HepG2 (cell line): Measurements from ENCODE around the gene ZNF804B. TPM values are rescaled to one million over a fixed set of nuclear protein-coding genes. Genes with fewer than 3 reads are reported as not detected.

Source experiments
- ATAC-seq: fragments of 200-7000 bp; cut with Tn5 transposase; 3 replicates; pipeline ENCODE4 v1.9.1; 2020; ENCODE audit warnings: mild to moderate bottlenecking, moderate library complexity
- BruUV-seq: library from RNA; stranded (reverse); fragments of 400-500 nt; replicated peaks from 2 replicates; lab custom pipeline; 2021; lab: Mats Ljungman, UMichigan
- CTCF ChIA-PET: fragments of 300-600 bp; formaldehyde crosslinking; extraction: SDS; loops from one replicate; lab custom pipeline; 2021; ENCODE audit warnings: low total read pairs, inconsistent platforms, low intra/inter-chr PET ratio; lab: Yijun Ruan, JAX
- POLR2A ChIA-PET: fragments of 350-600 bp; sonication (Branson Sonifier 250); formaldehyde crosslinking; loops from one replicate; lab custom pipeline; 2020; ENCODE audit warnings: antibody characterized with exemption, inconsistent platforms; lab: Yijun Ruan, JAX
- DNase-seq: peaks from one replicate; pipeline ENCODE4 v3.0.0-alpha.2; 2015; ENCODE audit warnings: low spot score
- FAIRE-seq: peaks from 3 replicates; lab custom pipeline; 2011; peaks lifted over from hg19 to GRCh38; lab: Jason Lieb, UNC
- H2AFZ ChIP-seq: one replicate; pipeline ENCODE4 v1.6.1; 2011; ENCODE audit warnings: low read length, inconsistent platforms
- H3K27ac ChIP-seq: fragments of 300-600 bp; 3 replicates; pipeline ENCODE4 v1.8.0; 2011; ENCODE audit warnings: mixed run types, mild to moderate bottlenecking, mixed read lengths, low read length, inconsistent platforms; ENCODE audit not compliant: insufficient read depth; ENCODE audit errors: extremely low read length
- H3K27me3 ChIP-seq, 2 experiments: fragments of 200-600 bp in 1 of 2; 2 replicates in 1 of 2; 3 replicates in 1 of 2; pipeline versions ENCODE4 v1.6.0 to v1.8.0; 2011; ENCODE audit warnings: low read length in 2 of 2, mild to moderate bottlenecking in 2 of 2, moderate library complexity in 2 of 2, inconsistent platforms in 1 of 2; ENCODE audit not compliant: insufficient read depth in 2 of 2, control insufficient read depth in 1 of 2
- H3K36me3 ChIP-seq, 2 experiments: fragments of 200-600 bp in 1 of 2; replicated peaks in 1 of 2; 2 replicates in 1 of 2; 3 replicates in 1 of 2; pipeline versions ENCODE4 v1.5.1 to v1.8.0; 2011; ENCODE audit warnings: low read length in 2 of 2, inconsistent platforms in 1 of 2; ENCODE audit not compliant: insufficient read depth in 2 of 2, control insufficient read depth in 1 of 2
- H3K4me1 ChIP-seq: 2 replicates; pipeline ENCODE4 v1.5.1; 2012; ENCODE audit warnings: low read length, inconsistent platforms; ENCODE audit not compliant: insufficient read depth
- H3K4me2 ChIP-seq: 2 replicates; pipeline ENCODE4 v1.6.0; 2011; ENCODE audit warnings: low read depth, low read length, inconsistent platforms
- H3K4me3 ChIP-seq, 3 experiments: fragments of 200-600 bp in 1 of 3; sonication (generic), shearing (Covaris generic) in 1 of 3; replicated peaks in 1 of 3; 2 replicates each; pipeline ENCODE4 v1.5.1; 2011 to 2016; ENCODE audit warnings: low read length in 3 of 3, inconsistent platforms in 2 of 3, low read depth in 2 of 3, mild to moderate bottlenecking in 2 of 3, control low read depth in 1 of 3, mixed read lengths in 1 of 3; ENCODE audit not compliant: insufficient read depth in 1 of 3
- H3K79me2 ChIP-seq: one replicate; pipeline ENCODE4 v1.6.1; 2011; ENCODE audit warnings: low read length, inconsistent platforms; ENCODE audit not compliant: insufficient read depth
- H3K9ac ChIP-seq: 2 replicates; pipeline ENCODE4 v1.6.0; 2011; ENCODE audit warnings: mild to moderate bottlenecking, low read depth, low read length, inconsistent platforms; ENCODE audit not compliant: insufficient read depth
- H3K9me3 ChIP-seq: 2 replicates; pipeline ENCODE4 v1.5.1; 2012; ENCODE audit warnings: mild to moderate bottlenecking, low read length
- H4K20me1 ChIP-seq: 2 replicates; pipeline ENCODE4 v1.6.0; 2011; ENCODE audit warnings: inconsistent platforms, mild to moderate bottlenecking, low read length, moderate library complexity; ENCODE audit not compliant: insufficient read depth
- ATF7 ChIP-seq, 2 experiments: fragments of 450-650 bp in 1 of 2; sonication (generic) in 1 of 2; formaldehyde crosslinking in 1 of 2; IDR thresholded peaks; 2 replicates each; pipeline versions ENCODE4 v1.4.0 to v1.6.1; 2016 to 2020; ENCODE audit warnings: antibody characterized with exemption in 1 of 2, mild to moderate bottlenecking in 1 of 2, missing genetic modification reagents in 1 of 2
- NR2F6 ChIP-seq, 2 experiments: IDR thresholded peaks; 2 replicates each; pipeline ENCODE4 v1.6.1; 2016; ENCODE audit warnings: antibody characterized with exemption in 1 of 2, mild to moderate bottlenecking in 1 of 2
- ZBTB7B ChIP-seq: sonication (generic); formaldehyde crosslinking; IDR thresholded peaks from 2 replicates; pipeline ENCODE4 v1.4.0; 2020; ENCODE audit warnings: missing genetic modification reagents
- ZMYM3 ChIP-seq: sonication (generic); formaldehyde crosslinking; IDR thresholded peaks from 2 replicates; pipeline ENCODE4 v1.5.1; 2020; ENCODE audit warnings: mild to moderate bottlenecking, missing genetic modification reagents
- ZNF891 ChIP-seq: sonication (generic); formaldehyde crosslinking; IDR thresholded peaks from 2 replicates; pipeline ENCODE4 v1.5.0; 2020; ENCODE audit warnings: mild to moderate bottlenecking, missing genetic modification reagents
- WGBS: methylation state at CpG from one replicate; pipeline ENCODE4 v1.1.6; 2017; ENCODE audit warnings: low lambda C conversion rate; 5-methylcytosine and 5-hydroxymethylcytosine counted together
- in situ Hi-C: cut with HindIII; loops from 2 replicates; pipeline ENCODE4 v1.10.0; 2017; ENCODE audit warnings: low pct_unique_long_range_greater_than_20kb; ENCODE audit not compliant: extremely low pct_ligation_motif_present
- intact Hi-C: fragments of 100-400 bp; cut with micrococcal nuclease; formaldehyde crosslinking; loops from one replicate; pipeline ENCODE4 v1.10.0; 2022; ENCODE audit not compliant: unreplicated experiment
- polyA plus RNA-seq, 8 experiments: library from polyadenylated mRNA; depleted of rRNA in 3 of 8; stranded (reverse) in 7 of 8; unstranded in 1 of 8; fragments of >200 nt; fragmentation: Illumina TruSeq in 4 of 8; extraction: Trizol in 4 of 8; gene quantifications; 2 replicates each; pipeline versions ENCODE4 v1.2.1 to v1.2.3, GENCODE V29; 2011 to 2016; ENCODE audit warnings: low read depth in 4 of 8, missing spikeins in 1 of 8, mixed read lengths in 1 of 8; ENCODE audit not compliant: insufficient read depth in 1 of 8
- total RNA-seq, 5 experiments: library from RNA; depleted of rRNA; stranded (reverse); fragments of >200 nt; fragmentation: Illumina TruSeq; extraction: Trizol; gene quantifications; 2 replicates each; pipeline ENCODE4 v1.2.3, GENCODE V29; 2016; ENCODE audit warnings: low read depth in 1 of 5
- TF ChIP-seq, protein P1 (sequence below): sonication (generic); formaldehyde crosslinking; IDR thresholded peaks from 2 replicates; pipeline ENCODE4 v1.4.0; 2020; ENCODE audit warnings: mild to moderate bottlenecking, missing genetic modification reagents
- TF ChIP-seq, protein P2 (sequence below): sonication (generic); formaldehyde crosslinking; IDR thresholded peaks from 2 replicates; pipeline ENCODE4 v1.5.0; 2020; ENCODE audit warnings: missing genetic modification reagents
- TF ChIP-seq, protein P3 (sequence below): sonication (generic); formaldehyde crosslinking; conservative IDR thresholded peaks from 2 replicates; pipeline ENCODE4 v1.4.0; 2020; ENCODE audit warnings: missing genetic modification reagents
- TF ChIP-seq, protein P4 (sequence below): sonication (generic); formaldehyde crosslinking; IDR thresholded peaks from 2 replicates; pipeline ENCODE4 v1.4.0; 2020; ENCODE audit warnings: missing genetic modification reagents, mild to moderate bottlenecking, borderline replicate concordance

The ZNF804B gene
- total and polyA plus RNA-seq, 2 of the 13 experiments (the other 11 are each of a cell fraction or from before 2014, with no cell fraction given), result not detected

DNA sequence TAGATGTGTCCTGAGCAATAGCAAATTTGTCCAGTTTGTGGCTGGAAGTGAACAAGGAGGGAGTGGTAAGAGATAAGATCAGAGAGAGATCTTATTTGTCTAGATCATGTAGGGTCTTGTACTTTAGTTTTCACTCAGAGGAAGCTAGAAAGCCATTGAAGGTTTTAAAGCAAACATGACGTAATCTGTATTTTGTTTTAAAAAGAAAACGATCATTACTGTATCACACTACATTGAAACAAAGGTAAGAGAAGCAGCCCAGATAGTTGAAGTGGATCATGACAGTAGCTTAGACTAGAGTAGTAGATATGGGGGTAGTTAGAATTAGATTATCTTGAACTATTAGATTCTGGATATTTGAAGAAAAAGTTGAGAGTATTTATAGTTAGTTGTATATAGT, 23.6 kb upstream of the ZNF804B start:
- in situ Hi-C loops (no loop called here), intact Hi-C loops (no loop called here)
- ChIA-PET CTCF (no interaction called here), POLR2A (no interaction called here)
- no peak overlapping the region for H3K4me2 ChIP-seq
- FAIRE-seq (no peak), ATAC-seq (no peak), DNase-seq (no peak)
- no peak overlapping the region for H3K27ac ChIP-seq
- H2AFZ ChIP-seq, result no peak overlapping the region
- TF ChIP-seq, protein P1, sequence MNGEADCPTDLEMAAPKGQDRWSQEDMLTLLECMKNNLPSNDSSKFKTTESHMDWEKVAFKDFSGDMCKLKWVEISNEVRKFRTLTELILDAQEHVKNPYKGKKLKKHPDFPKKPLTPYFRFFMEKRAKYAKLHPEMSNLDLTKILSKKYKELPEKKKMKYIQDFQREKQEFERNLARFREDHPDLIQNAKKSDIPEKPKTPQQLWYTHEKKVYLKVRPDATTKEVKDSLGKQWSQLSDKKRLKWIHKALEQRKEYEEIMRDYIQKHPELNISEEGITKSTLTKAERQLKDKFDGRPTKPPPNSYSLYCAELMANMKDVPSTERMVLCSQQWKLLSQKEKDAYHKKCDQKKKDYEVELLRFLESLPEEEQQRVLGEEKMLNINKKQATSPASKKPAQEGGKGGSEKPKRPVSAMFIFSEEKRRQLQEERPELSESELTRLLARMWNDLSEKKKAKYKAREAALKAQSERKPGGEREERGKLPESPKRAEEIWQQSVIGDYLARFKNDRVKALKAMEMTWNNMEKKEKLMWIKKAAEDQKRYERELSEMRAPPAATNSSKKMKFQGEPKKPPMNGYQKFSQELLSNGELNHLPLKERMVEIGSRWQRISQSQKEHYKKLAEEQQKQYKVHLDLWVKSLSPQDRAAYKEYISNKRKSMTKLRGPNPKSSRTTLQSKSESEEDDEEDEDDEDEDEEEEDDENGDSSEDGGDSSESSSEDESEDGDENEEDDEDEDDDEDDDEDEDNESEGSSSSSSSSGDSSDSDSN (CRISPR knock-in tag), result no peak
- TF ChIP-seq, protein P2, sequence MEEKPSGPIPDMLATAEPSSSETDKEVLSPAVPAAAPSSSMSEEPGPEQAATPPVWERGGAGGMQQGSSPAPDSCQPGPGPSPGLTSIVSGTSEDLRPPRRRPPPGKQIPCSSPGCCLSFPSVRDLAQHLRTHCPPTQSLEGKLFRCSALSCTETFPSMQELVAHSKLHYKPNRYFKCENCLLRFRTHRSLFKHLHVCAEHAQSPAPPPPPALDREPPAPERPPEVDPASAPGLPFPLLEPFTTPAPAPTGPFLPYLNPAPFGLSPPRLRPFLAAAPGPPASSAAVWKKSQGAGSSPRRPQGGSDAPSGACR (CRISPR knock-in tag), result no peak
- peak; percentile 93 for TF ChIP-seq ATF7 (IDR thresholded peaks at IDR 0.05)
- no peak for TF ChIP-seq ATF7 (CRISPR knock-in tag; IDR thresholded peaks at IDR 0.05)
- no peaks in the 10 kb centered on the region for H3K4me1 ChIP-seq
- no peaks in the 10 kb centered on the region for H4K20me1 ChIP-seq
- 0% methylated on average over 2 of the region's 2 CpGs for WGBS
- no peak overlapping the region for H3K9ac ChIP-seq
- no peak overlapping the region for H3K4me3 ChIP-seq
- H3K9me3 ChIP-seq, result no peaks in the 10 kb centered on the region
- no peaks in the 10 kb centered on the region for H3K36me3 ChIP-seq
- BruUV-seq, result no TSS peak
- H3K79me2 ChIP-seq, result no peaks in the 10 kb centered on the region
- H3K27me3 ChIP-seq, result no peaks in the 10 kb centered on the region

DNA sequence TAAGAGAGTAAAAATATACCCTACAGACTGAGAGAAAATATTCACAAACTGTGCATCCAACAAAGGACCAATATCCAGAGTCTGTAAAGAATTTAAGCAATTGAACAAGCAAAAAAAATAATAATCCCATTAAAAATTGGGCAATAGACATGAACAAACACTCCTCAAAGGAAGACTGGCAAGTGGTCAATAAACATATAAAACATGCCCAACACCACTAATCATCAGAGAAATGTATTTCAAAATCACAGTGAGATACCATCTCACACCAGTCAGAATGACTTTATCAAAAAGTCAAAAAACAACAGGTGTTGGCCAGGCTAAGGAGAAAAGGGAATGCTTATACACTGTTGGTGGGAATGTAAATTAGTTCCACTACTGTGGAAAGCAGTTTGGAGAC, 21.9 kb upstream of the ZNF804B start:
- in situ Hi-C loops, result no loop called here
- ChIA-PET CTCF (no interaction called here), POLR2A (no interaction called here)
- H3K4me1 ChIP-seq, result no peaks in the 10 kb centered on the region
- H3K27ac ChIP-seq, result no peak overlapping the region
- H3K9ac ChIP-seq, result no peak overlapping the region
- no peaks in the 10 kb centered on the region for H3K36me3 ChIP-seq
- no peak for ATAC-seq
- no TSS peak for BruUV-seq
- H3K79me2 ChIP-seq, result no peaks in the 10 kb centered on the region
- intact Hi-C loops, result no loop called here
- H2AFZ ChIP-seq, result no peak overlapping the region
- no peak for FAIRE-seq
- H4K20me1 ChIP-seq, result no peaks in the 10 kb centered on the region
- H3K9me3 ChIP-seq, result no peaks in the 10 kb centered on the region
- H3K4me2 ChIP-seq, result no peak overlapping the region
- no peak for DNase-seq
- H3K27me3 ChIP-seq, result no peaks in the 10 kb centered on the region
- H3K4me3 ChIP-seq, result no peak overlapping the region
- TF ChIP-seq, protein P3, sequence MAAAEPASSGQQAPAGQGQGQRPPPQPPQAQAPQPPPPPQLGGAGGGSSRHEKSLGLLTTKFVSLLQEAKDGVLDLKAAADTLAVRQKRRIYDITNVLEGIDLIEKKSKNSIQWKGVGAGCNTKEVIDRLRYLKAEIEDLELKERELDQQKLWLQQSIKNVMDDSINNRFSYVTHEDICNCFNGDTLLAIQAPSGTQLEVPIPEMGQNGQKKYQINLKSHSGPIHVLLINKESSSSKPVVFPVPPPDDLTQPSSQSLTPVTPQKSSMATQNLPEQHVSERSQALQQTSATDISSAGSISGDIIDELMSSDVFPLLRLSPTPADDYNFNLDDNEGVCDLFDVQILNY (CRISPR knock-in tag), result no peak
- TF ChIP-seq NR2F6 (IDR thresholded peaks at IDR 0.05), result no peak
- TF ChIP-seq NR2F6 (CRISPR knock-in tag; IDR thresholded peaks at IDR 0.05), result no peak
- TF ChIP-seq ZMYM3 (CRISPR knock-in tag), result no peak
- TF ChIP-seq ZNF891 (CRISPR knock-in tag), result no peak
- TF ChIP-seq, protein P4, sequence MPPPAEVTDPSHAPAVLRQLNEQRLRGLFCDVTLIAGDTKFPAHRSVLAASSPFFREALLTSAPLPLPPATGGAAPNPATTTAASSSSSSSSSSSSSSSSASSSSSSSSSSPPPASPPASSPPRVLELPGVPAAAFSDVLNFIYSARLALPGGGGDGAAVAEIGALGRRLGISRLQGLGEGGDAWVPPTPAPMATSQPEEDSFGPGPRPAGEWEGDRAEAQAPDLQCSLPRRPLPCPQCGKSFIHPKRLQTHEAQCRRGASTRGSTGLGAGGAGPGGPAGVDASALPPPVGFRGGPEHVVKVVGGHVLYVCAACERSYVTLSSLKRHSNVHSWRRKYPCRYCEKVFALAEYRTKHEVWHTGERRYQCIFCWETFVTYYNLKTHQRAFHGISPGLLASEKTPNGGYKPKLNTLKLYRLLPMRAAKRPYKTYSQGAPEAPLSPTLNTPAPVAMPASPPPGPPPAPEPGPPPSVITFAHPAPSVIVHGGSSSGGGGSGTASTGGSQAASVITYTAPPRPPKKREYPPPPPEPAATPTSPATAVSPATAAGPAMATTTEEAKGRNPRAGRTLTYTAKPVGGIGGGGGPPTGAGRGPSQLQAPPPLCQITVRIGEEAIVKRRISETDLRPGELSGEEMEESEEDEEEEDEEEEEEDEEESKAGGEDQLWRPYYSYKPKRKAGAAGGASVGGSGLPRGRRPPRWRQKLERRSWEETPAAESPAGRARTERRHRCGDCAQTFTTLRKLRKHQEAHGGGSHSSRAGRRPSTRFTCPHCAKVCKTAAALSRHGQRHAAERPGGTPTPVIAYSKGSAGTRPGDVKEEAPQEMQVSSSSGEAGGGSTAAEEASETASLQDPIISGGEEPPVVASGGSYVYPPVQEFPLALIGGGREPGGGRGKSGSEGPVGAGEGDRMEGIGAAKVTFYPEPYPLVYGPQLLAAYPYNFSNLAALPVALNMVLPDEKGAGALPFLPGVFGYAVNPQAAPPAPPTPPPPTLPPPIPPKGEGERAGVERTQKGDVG, result no peak
- TF ChIP-seq ZBTB7B, result no peak
